Nephron (organoid): ENCODE results near the gene NAA40.

Experiments used
- H3K27ac Mint-ChIP-seq, 3 experiments: 2 replicates each; pipeline ENCODE4 v1.8.0; 2020; ENCODE audit warnings: mixed read lengths in 3 of 3, mild to moderate bottlenecking in 2 of 3, moderate library complexity in 1 of 3
- H3K27me3 Mint-ChIP-seq: 2 replicates; pipeline ENCODE4 v1.8.0; 2021; ENCODE audit warnings: low read depth, mild to moderate bottlenecking, moderate library complexity, mixed read lengths
- H3K36me3 Mint-ChIP-seq: 2 replicates; pipeline ENCODE4 v1.8.0; 2020; ENCODE audit warnings: low read depth, mixed read lengths
- H3K4me1 Mint-ChIP-seq: 2 replicates; pipeline ENCODE4 v1.8.0; 2020; ENCODE audit warnings: mixed read lengths
- H3K4me3 Mint-ChIP-seq, 3 experiments: 2 replicates each; pipeline ENCODE4 v1.8.0; 2020; ENCODE audit warnings: mild to moderate bottlenecking in 3 of 3, mixed read lengths in 3 of 3, moderate library complexity in 2 of 3
- H3K9me3 Mint-ChIP-seq: 2 replicates; pipeline ENCODE4 v1.8.0; 2020; ENCODE audit warnings: mixed read lengths
- TF ChIP-seq, protein P1 (sequence below), 3 experiments: fragments of 200-600 bp; sonication (generic); IDR thresholded peaks; one replicate each; pipeline ENCODE4 v1.5.0; 2021; ENCODE audit warnings: antibody characterized with exemption in 3 of 3; ENCODE audit not compliant: unreplicated experiment in 3 of 3

NAA40 gene

DNA sequence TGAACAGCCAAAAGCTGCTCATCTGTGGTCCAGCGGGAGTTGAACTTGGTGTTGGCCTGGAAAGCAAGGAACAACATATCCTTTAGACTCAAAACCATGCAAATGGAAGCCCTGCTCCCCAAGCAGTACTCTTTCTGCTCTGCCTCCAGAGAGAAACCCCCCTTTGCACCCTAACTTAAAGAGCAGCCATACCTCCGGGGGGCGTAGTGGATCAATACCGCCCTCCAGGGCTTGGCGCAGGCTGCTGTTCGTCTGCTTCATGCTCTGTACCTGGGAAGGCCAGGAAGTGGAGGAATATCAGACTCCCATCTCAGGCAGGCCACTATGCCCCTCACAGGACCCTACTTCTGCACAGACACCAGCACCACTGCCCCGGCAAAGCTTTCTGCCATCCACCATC, 26.1 kb upstream of the NAA40 start:
- peaks cover 25% of the 10 kb centered on the region for H3K4me1 Mint-ChIP-seq
- TF ChIP-seq, protein P1, sequence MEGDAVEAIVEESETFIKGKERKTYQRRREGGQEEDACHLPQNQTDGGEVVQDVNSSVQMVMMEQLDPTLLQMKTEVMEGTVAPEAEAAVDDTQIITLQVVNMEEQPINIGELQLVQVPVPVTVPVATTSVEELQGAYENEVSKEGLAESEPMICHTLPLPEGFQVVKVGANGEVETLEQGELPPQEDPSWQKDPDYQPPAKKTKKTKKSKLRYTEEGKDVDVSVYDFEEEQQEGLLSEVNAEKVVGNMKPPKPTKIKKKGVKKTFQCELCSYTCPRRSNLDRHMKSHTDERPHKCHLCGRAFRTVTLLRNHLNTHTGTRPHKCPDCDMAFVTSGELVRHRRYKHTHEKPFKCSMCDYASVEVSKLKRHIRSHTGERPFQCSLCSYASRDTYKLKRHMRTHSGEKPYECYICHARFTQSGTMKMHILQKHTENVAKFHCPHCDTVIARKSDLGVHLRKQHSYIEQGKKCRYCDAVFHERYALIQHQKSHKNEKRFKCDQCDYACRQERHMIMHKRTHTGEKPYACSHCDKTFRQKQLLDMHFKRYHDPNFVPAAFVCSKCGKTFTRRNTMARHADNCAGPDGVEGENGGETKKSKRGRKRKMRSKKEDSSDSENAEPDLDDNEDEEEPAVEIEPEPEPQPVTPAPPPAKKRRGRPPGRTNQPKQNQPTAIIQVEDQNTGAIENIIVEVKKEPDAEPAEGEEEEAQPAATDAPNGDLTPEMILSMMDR (IDR thresholded peaks at IDR 0.05; ENCODE audit: unreplicated experiment in 3 of 3): no peak
- H3K4me3 Mint-ChIP-seq: no peak overlapping the region
- no peak overlapping the region for H3K27ac Mint-ChIP-seq
- H3K36me3 Mint-ChIP-seq: peaks cover 7% of the 10 kb centered on the region
- no peaks in the 10 kb centered on the region for H3K9me3 Mint-ChIP-seq
- H3K27me3 Mint-ChIP-seq: no peaks in the 10 kb centered on the region

DNA sequence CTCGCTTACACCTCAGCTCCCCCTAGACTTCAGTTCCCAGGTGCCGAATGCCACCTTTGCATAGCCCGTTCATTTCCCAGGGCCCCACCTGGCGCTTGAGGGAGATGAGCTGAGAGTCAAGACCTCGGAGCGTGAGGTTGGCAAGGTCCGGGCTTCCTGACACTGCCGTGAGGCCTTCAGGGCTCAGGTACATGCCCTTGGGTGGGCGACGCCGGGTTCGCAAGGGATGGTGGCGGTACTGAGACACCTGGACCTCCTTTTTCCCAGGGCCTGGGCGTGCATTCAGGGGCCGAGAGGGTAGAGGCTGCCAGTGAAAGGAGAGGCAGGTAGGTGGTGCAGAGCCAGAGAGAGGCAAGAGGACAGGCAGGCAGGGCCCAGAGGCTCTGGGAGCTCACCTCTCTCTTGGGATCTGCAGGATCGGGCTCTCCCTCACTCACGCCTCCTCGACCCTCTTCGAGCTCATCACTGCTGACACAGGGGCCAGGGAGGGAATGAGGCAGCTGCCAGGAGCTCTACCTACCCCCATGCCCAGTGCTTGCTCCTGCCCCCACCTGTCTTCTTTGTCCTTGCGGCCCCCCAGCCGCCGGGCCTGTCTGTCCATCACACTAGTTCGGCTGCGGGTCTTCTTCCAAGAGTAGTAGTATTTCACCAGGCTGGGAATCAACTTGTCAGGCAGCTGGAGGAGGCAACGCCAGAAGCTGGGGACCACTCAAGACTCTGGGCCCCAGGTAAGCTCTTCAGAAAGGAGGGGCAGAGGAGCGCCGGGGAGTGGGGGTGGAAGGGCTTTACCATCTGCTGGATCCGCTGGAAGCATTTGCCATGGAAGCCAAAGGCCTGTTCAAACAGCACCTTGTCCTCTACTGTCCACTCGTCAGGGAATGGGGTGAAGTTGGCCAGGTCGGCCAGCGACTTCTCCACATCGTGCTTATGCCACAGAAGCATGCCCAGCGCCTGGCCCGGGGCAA, 24.7 kb upstream of the NAA40 start:
- TF ChIP-seq, protein P1 (IDR thresholded peaks at IDR 0.05; ENCODE audit: unreplicated experiment in 3 of 3): no peak
- Mint-ChIP-seq H3K27ac (peak overlapping the region in 1 of 3 experiments; percentile 65), H3K36me3 (peaks cover 7% of the 10 kb centered on the region), H3K4me3 (peak overlapping the region; percentile 58 to 78 (median 63)), H3K4me1 (peaks cover 18% of the 10 kb centered on the region), H3K27me3 (no peaks in the 10 kb centered on the region), H3K9me3 (no peaks in the 10 kb centered on the region)

DNA sequence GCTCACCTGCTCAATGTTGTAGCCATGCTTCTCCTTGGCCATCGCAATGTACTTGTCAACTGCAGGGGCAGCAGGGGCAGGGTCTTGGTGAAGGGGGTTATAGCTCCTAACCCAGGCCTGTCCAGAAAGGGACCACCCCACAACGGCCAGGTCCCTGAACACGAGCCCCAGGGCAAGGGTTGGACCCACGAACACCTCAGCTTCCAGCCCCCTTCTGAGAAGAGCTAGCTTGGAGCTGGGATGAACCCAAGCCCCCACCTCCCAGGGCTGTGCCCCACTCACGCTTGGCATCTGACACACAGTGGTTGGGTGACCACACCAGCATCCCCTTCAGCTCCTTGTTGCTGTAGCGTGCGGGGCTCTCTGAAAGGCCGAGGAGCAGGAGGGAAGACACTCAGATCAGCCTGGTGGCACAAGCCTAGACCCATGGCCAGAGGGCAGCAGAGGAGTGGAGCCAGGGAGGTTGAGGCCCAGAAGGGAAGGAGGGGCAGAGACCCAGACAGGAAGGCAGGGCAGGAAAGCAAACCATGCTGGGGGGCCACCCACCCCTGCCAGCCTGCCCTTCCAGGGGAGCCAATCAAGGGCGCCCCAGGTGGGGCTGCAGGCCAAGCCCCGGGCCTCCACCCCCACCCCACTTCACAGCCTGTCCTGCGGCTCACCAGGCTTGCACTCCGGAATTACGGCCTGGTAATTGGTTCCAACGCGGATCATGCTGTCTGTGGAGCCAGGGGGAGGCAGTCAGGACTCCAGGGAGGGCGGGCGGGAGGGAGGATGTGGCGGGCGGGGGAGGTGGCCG, 23.7 kb upstream of the NAA40 start:
- Mint-ChIP-seq H3K4me1 (peaks cover 20% of the 10 kb centered on the region), H3K4me3 (peak overlapping the region; percentile 83 to 87 (median 87))

DNA sequence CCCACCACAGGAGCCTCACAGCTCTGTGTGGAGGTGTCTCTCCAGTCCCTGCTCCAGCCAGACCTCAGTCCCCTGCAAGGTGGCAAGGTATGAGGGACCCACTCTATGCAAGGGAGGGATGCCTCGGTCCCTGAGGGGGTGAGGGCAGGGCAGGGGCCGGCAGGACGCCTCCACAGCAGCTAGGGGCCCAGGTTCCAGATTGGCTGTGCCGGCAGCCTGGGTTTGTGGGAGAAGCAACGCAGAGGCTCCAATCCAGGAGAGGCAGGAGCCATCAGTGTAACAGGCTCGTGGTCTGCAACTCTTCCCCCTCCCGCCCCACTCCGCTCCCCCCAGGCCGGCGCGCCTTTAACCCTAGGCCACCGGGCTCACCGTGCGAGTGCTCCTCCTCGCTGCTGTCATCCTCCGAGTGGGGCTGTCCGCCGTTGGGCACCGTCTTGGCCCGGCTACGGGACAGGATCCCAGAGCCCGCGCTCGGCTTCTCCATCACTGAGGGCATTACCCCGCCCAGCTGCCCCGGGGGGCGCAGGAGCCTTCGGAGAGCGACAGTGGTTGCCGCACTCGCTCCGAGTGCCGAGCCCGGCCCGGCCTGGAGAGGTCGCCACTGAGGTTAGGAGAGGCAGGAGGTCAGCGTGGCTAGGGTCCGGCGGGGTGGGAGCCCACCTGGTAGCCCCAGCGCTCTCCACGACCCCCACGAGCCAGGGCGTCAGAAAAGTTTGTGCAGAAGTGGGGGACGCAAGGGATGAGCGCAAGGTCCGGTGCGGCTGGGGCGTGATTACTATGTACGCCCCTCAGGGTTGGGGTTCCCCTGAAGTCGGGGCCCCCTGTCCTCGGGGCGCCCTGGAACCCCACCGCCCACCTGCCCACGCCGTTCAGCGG, 22.6 kb upstream of the NAA40 start:
- no peaks in the 10 kb centered on the region for H3K27me3 Mint-ChIP-seq
- H3K27ac Mint-ChIP-seq: peak overlapping the region in 2 of 3 experiments; percentile 52 to 83
- H3K36me3 Mint-ChIP-seq: peaks cover 7% of the 10 kb centered on the region
- no peaks in the 10 kb centered on the region for H3K9me3 Mint-ChIP-seq
- peak overlapping the region; percentile 89 to 91 (median 90) for H3K4me3 Mint-ChIP-seq
- TF ChIP-seq, protein P1 (IDR thresholded peaks at IDR 0.05; ENCODE audit: unreplicated experiment in 3 of 3): peak; percentile 35 to 58 (median 36)
- peaks cover 19% of the 10 kb centered on the region for H3K4me1 Mint-ChIP-seq

More for the DNA sequence above, 23.7 kb upstream of the NAA40 start:
- peak overlapping the region in 2 of 3 experiments; percentile 60 to 80 for H3K27ac Mint-ChIP-seq
- H3K36me3 Mint-ChIP-seq: peaks cover 7% of the 10 kb centered on the region
- TF ChIP-seq, protein P1 (IDR thresholded peaks at IDR 0.05; ENCODE audit: unreplicated experiment in 3 of 3): no peak
- no peaks in the 10 kb centered on the region for H3K27me3 Mint-ChIP-seq
- no peaks in the 10 kb centered on the region for H3K9me3 Mint-ChIP-seq
